PC-3 (cell line): ENCODE measurements around the gene KRTAP4-3. TPM values are rescaled to one million over a fixed set of nuclear protein-coding genes. Genes with fewer than 3 reads are reported as not detected.

Experiments used
- ATAC-seq: fragments of 200-7000 bp; cut with Tn5 transposase; 2 replicates; pipeline ENCODE4 v1.9.1; 2020; ENCODE audit warnings: mild to moderate bottlenecking, moderate library complexity
- BruUV-seq: library from RNA; stranded (reverse); fragments of 400-500 nt; replicated peaks from 2 replicates; lab custom pipeline; 2021; lab: Mats Ljungman, UMichigan
- CTCF ChIA-PET: fragments of 300-600 bp; sonication (Branson Sonifier 250); formaldehyde crosslinking; loops from one replicate; lab custom pipeline; 2022; ENCODE audit warnings: antibody characterized with exemption; lab: Charles Lee
- POLR2A ChIA-PET: fragments of 300-600 bp; sonication (Branson Sonifier 250); formaldehyde crosslinking; loops from one replicate; lab custom pipeline; 2022; ENCODE audit warnings: antibody characterized with exemption; ENCODE audit not compliant: unreplicated experiment; lab: Charles Lee
- DNase-seq: peaks from one replicate; pipeline ENCODE4 v3.0.0-alpha.2; 2015
- H2AFZ ChIP-seq: fragments of 300-600 bp; sonication (generic); 2 replicates; pipeline ENCODE4 v1.6.0; 2016; ENCODE audit warnings: antibody characterized with exemption, low read length
- H3F3A ChIP-seq: fragments of 300-600 bp; sonication (generic); one replicate; pipeline ENCODE4 v1.6.0; 2017; ENCODE audit warnings: antibody characterized with exemption, low read length, control low read depth, mild to moderate bottlenecking; ENCODE audit not compliant: unreplicated experiment
- H3K27ac ChIP-seq: fragments of 300-600 bp; sonication (generic); 2 replicates; pipeline ENCODE4 v1.5.1; 2016; ENCODE audit warnings: mild to moderate bottlenecking, low read length
- H3K27me3 ChIP-seq: fragments of 300-600 bp; sonication (generic); 2 replicates; pipeline ENCODE4 v1.6.1; 2016; ENCODE audit warnings: low read length, mixed read lengths
- H3K36me3 ChIP-seq: fragments of 300-600 bp; sonication (generic); 2 replicates; pipeline ENCODE4 v1.6.1; 2016; ENCODE audit warnings: low read depth, mixed run types, low read length, mixed read lengths
- H3K4me1 ChIP-seq: fragments of 300-600 bp; sonication (generic); 2 replicates; pipeline ENCODE4 v1.5.1; 2016; ENCODE audit warnings: low read length; ENCODE audit not compliant: insufficient read depth
- H3K4me2 ChIP-seq: fragments of 300-600 bp; sonication (generic); 2 replicates; pipeline ENCODE4 v1.6.0; 2016; ENCODE audit warnings: low read length
- H3K4me3 ChIP-seq: fragments of 300-600 bp; sonication (generic); 2 replicates; pipeline ENCODE4 v1.5.1; 2016; ENCODE audit warnings: mild to moderate bottlenecking, low read length, mixed read lengths
- H3K79me2 ChIP-seq: fragments of 300-600 bp; sonication (generic); 2 replicates; pipeline ENCODE4 v1.6.1; 2017; ENCODE audit warnings: low read length, mixed read lengths
- H3K9ac ChIP-seq: fragments of 300-600 bp; sonication (generic); 2 replicates; pipeline ENCODE4 v1.6.0; 2016; ENCODE audit warnings: mild to moderate bottlenecking, low read length
- H3K9me2 ChIP-seq: fragments of 300-600 bp; sonication (generic); replicated peaks from 2 replicates; pipeline ENCODE4 v1.6.1; 2016; ENCODE audit warnings: mixed run types, low read length, mixed read lengths
- H3K9me3 ChIP-seq: fragments of 300-600 bp; sonication (generic); 2 replicates; pipeline ENCODE4 v1.6.1; 2016; ENCODE audit warnings: low read length, mixed read lengths
- H4K20me1 ChIP-seq: fragments of 300-600 bp; sonication (generic); 2 replicates; pipeline ENCODE4 v1.6.1; 2016; ENCODE audit warnings: low read length, mixed read lengths
- CTCF ChIP-seq: fragments of 300-600 bp; sonication (generic); conservative IDR thresholded peaks from 2 replicates; pipeline ENCODE4 v1.5.1; 2017; ENCODE audit warnings: antibody characterized with exemption, low read depth, mild to moderate bottlenecking, low read length
- EZH2 ChIP-seq: fragments of 300-600 bp; sonication (generic); IDR thresholded peaks from one replicate; pipeline ENCODE4 v1.6.1; 2017; ENCODE audit warnings: antibody characterized with exemption, mild to moderate bottlenecking, low read length; ENCODE audit not compliant: unreplicated experiment
- EZH2phosphoT487 ChIP-seq: fragments of 300-600 bp; sonication (generic); IDR thresholded peaks from 2 replicates; pipeline ENCODE4 v1.6.1; 2018; ENCODE audit warnings: mild to moderate bottlenecking, antibody characterized with exemption, low read length, borderline replicate concordance
- intact Hi-C: fragments of 100-400 bp; cut with micrococcal nuclease; formaldehyde crosslinking; loops from 2 replicates; pipeline ENCODE4 v1.9.0; 2023
- total RNA-seq: library from RNA; depleted of rRNA; stranded (reverse); fragments of >200 nt; gene quantifications from 2 replicates; pipeline ENCODE4 v1.2.3, GENCODE V29; 2014

KRTAP4-3 gene
- total RNA-seq, 1 experiment from 2014 or later, result not detected

- Histone ChIP-seq H3K79me2 (no peaks in the 10 kb centered on the region), H3K9me2 (no peaks in the 10 kb centered on the region), H3K4me3 (no peak overlapping the region), H3K4me2 (no peak overlapping the region), H3K27ac (no peak overlapping the region), H3K36me3 (no peaks in the 10 kb centered on the region), H2AFZ (no peak overlapping the region), H3K9ac (no peak overlapping the region), H4K20me1 (no peaks in the 10 kb centered on the region), H3K4me1 (no peaks in the 10 kb centered on the region), H3K27me3 (no peaks in the 10 kb centered on the region), H3K9me3 (no peaks in the 10 kb centered on the region), H3F3A (no peaks in the 10 kb centered on the region)
- DNase-seq (no peak), ATAC-seq (no peak)
- BruUV-seq, result no TSS peak
- CTCF ChIA-PET, result interaction anchor here (0.6 kb wide), 1 partner anchor 9 kb away, joined by 3 read pairs; no protein-coding TSS in a partner anchor
- POLR2A ChIA-PET, result no interaction called here
- intact Hi-C loops, result no loop called here
- TF ChIP-seq CTCF (no peak), EZH2 (no peak), EZH2phosphoT487 (no peak)
These were observed 3.9 kb upstream of the KRTAP4-3 start for GRCh38 chr17:41171886-41172285.

GRCh38 chr17:41167561-41167960 lies 460 bp downstream of the KRTAP4-3 start:
- ChIA-PET POLR2A (no interaction called here), CTCF (no interaction called here)
- no peak overlapping the region for H3K4me2 ChIP-seq
- H2AFZ ChIP-seq, result no peak overlapping the region
- no peak for ATAC-seq
- H3K9me2 ChIP-seq, result no peaks in the 10 kb centered on the region
- H4K20me1 ChIP-seq, result no peaks in the 10 kb centered on the region
- intact Hi-C loops, result no loop called here
- no peaks in the 10 kb centered on the region for H3F3A ChIP-seq
- H3K9ac ChIP-seq, result no peak overlapping the region
- H3K79me2 ChIP-seq, result no peaks in the 10 kb centered on the region
- no peaks in the 10 kb centered on the region for H3K9me3 ChIP-seq
- peaks cover 9% of the 10 kb centered on the region for H3K4me1 ChIP-seq
- BruUV-seq, result no TSS peak
- TF ChIP-seq EZH2 (no peak), EZH2phosphoT487 (no peak), CTCF (no peak)
- H3K4me3 ChIP-seq, result no peak overlapping the region
- no peak for DNase-seq
- no peaks in the 10 kb centered on the region for H3K27me3 ChIP-seq
- no peaks in the 10 kb centered on the region for H3K36me3 ChIP-seq
- no peak overlapping the region for H3K27ac ChIP-seq

- Histone ChIP-seq H3F3A (no peaks in the 10 kb centered on the region), H3K27ac (no peak overlapping the region), H4K20me1 (no peaks in the 10 kb centered on the region), H3K27me3 (no peaks in the 10 kb centered on the region), H3K36me3 (no peaks in the 10 kb centered on the region), H3K4me1 (peaks cover 9% of the 10 kb centered on the region), H3K4me3 (no peak overlapping the region), H3K4me2 (peak overlapping the region; percentile 56), H3K9ac (no peak overlapping the region), H3K9me3 (no peaks in the 10 kb centered on the region), H2AFZ (peak overlapping the region; percentile 28; the same call in 1 of the 2 replicates), H3K9me2 (no peaks in the 10 kb centered on the region), H3K79me2 (no peaks in the 10 kb centered on the region)
- DNase-seq (peak; percentile 56), ATAC-seq (peak; percentile 51; the same call in 1 of the 2 replicates)
- intact Hi-C loops, result no loop called here
- TF ChIP-seq CTCF, result no peak
- no peak for TF ChIP-seq EZH2
- TF ChIP-seq EZH2phosphoT487, result no peak
- ChIA-PET POLR2A (no interaction called here), CTCF (no interaction called here)
- BruUV-seq, result no TSS peak
These were observed 4.2 kb downstream of the KRTAP4-3 start for GRCh38 chr17:41163828-41164227.
